ENCODE measurements around the gene RHOD. TPM values are rescaled to one million over a fixed set of nuclear protein-coding genes. Genes with fewer than 3 reads are reported as not detected.

Gene RHOD
- total RNA-seq, 1 experiment from 2014 or later: 24.7 TPM

- intact Hi-C loops (cut with micrococcal nuclease; ENCODE audit: unreplicated experiment): no loop called here
- no TSS peak for BruUV-seq (replicated peaks)
- no peak overlapping the region for H3K27ac Mint-ChIP-seq (ENCODE audit: unreplicated experiment)
- H3K9me3 Mint-ChIP-seq (ENCODE audit: low read depth, unreplicated experiment): no peaks in the 10 kb centered on the region
- CTCF ChIA-PET: no interaction called here
- H3K4me1 Mint-ChIP-seq (ENCODE audit: low read depth, unreplicated experiment): peaks cover 5% of the 10 kb centered on the region
- H3K36me3 Mint-ChIP-seq (ENCODE audit: insufficient read depth, unreplicated experiment): peaks cover 8% of the 10 kb centered on the region
- DNase-seq: no peak
- no peak for TF ChIP-seq CTCF (IDR thresholded peaks at IDR 0.05; ENCODE audit: unreplicated experiment)
- no peak overlapping the region for H3K4me3 Mint-ChIP-seq (ENCODE audit: low read depth, unreplicated experiment)
- H3K27me3 Mint-ChIP-seq (ENCODE audit: unreplicated experiment): no peaks in the 10 kb centered on the region
Measured at GRCh38 chr11:67048515-67049130, 8.0 kb upstream of the RHOD start.

GRCh38 chr11:67050139-67050538, 6.5 kb upstream of the RHOD start:
- H3K27me3 Mint-ChIP-seq (ENCODE audit: unreplicated experiment): no peaks in the 10 kb centered on the region
- H3K9me3 Mint-ChIP-seq (ENCODE audit: low read depth, unreplicated experiment): no peaks in the 10 kb centered on the region
- no peak overlapping the region for H3K4me3 Mint-ChIP-seq (ENCODE audit: low read depth, unreplicated experiment)
- peaks cover 20% of the 10 kb centered on the region for H3K4me1 Mint-ChIP-seq (ENCODE audit: low read depth, unreplicated experiment)
- H3K27ac Mint-ChIP-seq (ENCODE audit: unreplicated experiment): no peak overlapping the region
- no peak for TF ChIP-seq CTCF (IDR thresholded peaks at IDR 0.05; ENCODE audit: unreplicated experiment)
- no TSS peak for BruUV-seq (replicated peaks)
- intact Hi-C loops (cut with micrococcal nuclease; ENCODE audit: unreplicated experiment): no loop called here
- no peak for DNase-seq
- H3K36me3 Mint-ChIP-seq (ENCODE audit: insufficient read depth, unreplicated experiment): peaks cover 22% of the 10 kb centered on the region
- CTCF ChIA-PET: no interaction called here

- Mint-ChIP-seq H3K36me3 (ENCODE audit: insufficient read depth, unreplicated experiment) (peaks cover 31% of the 10 kb centered on the region), H3K27me3 (ENCODE audit: unreplicated experiment) (no peaks in the 10 kb centered on the region), H3K4me1 (ENCODE audit: low read depth, unreplicated experiment) (peaks cover 32% of the 10 kb centered on the region), H3K9me3 (ENCODE audit: low read depth, unreplicated experiment) (no peaks in the 10 kb centered on the region), H3K4me3 (ENCODE audit: low read depth, unreplicated experiment) (no peak overlapping the region), H3K27ac (ENCODE audit: unreplicated experiment) (peak overlapping the region; percentile 26)
- BruUV-seq (replicated peaks): no TSS peak
- no peak for TF ChIP-seq CTCF (IDR thresholded peaks at IDR 0.05; ENCODE audit: unreplicated experiment)
- CTCF ChIA-PET: interaction anchor here (1.2 kb wide), 1 partner anchor 26 kb away, joined by 3 read pairs; no protein-coding TSS in a partner anchor
- DNase-seq: no peak
- intact Hi-C loops (cut with micrococcal nuclease; ENCODE audit: unreplicated experiment): no loop called here
Measured at GRCh38 chr11:67051180-67051893, 5.3 kb upstream of the RHOD start.

- TF ChIP-seq CTCF (IDR thresholded peaks at IDR 0.05; ENCODE audit: unreplicated experiment): no peak
- DNase-seq: no peak
- H3K4me1 Mint-ChIP-seq (ENCODE audit: low read depth, unreplicated experiment): peaks cover 35% of the 10 kb centered on the region
- H3K27ac Mint-ChIP-seq (ENCODE audit: unreplicated experiment): no peak overlapping the region
- no TSS peak for BruUV-seq (replicated peaks)
- intact Hi-C loops (cut with micrococcal nuclease; ENCODE audit: unreplicated experiment): no loop called here
- H3K36me3 Mint-ChIP-seq (ENCODE audit: insufficient read depth, unreplicated experiment): peaks cover 38% of the 10 kb centered on the region
- CTCF ChIA-PET: interaction anchor here (0.8 to 1.2 kb wide), 2 partner anchors 19 to 27 kb away, joined by 3 to 4 read pairs; no protein-coding TSS in a partner anchor
- H3K9me3 Mint-ChIP-seq (ENCODE audit: low read depth, unreplicated experiment): no peaks in the 10 kb centered on the region
- no peak overlapping the region for H3K4me3 Mint-ChIP-seq (ENCODE audit: low read depth, unreplicated experiment)
- no peaks in the 10 kb centered on the region for H3K27me3 Mint-ChIP-seq (ENCODE audit: unreplicated experiment)
Measured at GRCh38 chr11:67051945-67052488, 4.6 kb upstream of the RHOD start.

Measured in Calu3 (cell line).